Measurements from ENCODE around the gene GTSF1L.

DNA sequence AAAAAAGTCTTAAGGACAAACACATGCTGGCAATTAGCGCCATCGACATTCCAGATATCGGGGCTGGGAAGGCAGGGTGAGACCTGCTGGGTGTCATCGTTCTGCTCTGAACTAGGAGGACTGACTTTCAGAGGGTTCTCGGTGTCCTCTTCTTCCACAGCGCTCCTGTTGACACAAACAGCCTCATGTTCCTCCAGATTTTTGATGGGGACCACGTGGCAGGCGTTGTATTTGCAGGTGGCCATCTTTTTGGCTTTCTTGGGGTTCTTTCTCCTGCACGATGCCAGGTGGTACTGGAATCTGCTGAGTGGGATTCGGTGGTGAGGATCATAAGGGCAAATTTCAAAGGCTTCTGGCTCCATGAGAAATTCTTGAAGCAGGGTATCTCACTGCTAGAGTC is 469 bp downstream of the GTSF1L start:
- TF ChIP-seq, protein P1, sequence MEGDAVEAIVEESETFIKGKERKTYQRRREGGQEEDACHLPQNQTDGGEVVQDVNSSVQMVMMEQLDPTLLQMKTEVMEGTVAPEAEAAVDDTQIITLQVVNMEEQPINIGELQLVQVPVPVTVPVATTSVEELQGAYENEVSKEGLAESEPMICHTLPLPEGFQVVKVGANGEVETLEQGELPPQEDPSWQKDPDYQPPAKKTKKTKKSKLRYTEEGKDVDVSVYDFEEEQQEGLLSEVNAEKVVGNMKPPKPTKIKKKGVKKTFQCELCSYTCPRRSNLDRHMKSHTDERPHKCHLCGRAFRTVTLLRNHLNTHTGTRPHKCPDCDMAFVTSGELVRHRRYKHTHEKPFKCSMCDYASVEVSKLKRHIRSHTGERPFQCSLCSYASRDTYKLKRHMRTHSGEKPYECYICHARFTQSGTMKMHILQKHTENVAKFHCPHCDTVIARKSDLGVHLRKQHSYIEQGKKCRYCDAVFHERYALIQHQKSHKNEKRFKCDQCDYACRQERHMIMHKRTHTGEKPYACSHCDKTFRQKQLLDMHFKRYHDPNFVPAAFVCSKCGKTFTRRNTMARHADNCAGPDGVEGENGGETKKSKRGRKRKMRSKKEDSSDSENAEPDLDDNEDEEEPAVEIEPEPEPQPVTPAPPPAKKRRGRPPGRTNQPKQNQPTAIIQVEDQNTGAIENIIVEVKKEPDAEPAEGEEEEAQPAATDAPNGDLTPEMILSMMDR (IDR thresholded peaks at IDR 0.05) = no peak
- no peak for TF ChIP-seq POLR2A (IDR thresholded peaks at IDR 0.05)

Measured in thyroid gland (tissue), 4 donors.